ENCODE data around the gene ARID3C.

DNA sequence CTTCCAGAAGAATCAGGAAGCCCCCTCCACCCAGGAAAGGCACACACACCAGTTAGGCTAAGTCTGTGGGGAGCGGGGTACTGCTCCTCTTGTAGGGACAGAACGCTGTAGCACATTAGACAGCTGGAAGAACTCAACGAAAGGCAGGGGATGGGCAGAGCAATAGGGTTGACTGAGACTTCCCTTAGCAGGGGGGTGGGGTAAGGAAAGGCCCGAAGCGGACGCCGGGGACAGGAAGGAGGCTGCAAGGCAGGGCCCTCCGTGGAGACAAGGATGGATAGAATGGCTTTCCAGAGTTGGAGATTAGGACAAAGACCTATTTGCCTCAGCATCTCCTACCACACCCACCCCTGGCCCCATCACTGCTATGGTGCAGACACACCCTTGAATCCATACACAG lies 53.6 kb downstream of the ARID3C start:
- TF ChIP-seq, protein P1, sequence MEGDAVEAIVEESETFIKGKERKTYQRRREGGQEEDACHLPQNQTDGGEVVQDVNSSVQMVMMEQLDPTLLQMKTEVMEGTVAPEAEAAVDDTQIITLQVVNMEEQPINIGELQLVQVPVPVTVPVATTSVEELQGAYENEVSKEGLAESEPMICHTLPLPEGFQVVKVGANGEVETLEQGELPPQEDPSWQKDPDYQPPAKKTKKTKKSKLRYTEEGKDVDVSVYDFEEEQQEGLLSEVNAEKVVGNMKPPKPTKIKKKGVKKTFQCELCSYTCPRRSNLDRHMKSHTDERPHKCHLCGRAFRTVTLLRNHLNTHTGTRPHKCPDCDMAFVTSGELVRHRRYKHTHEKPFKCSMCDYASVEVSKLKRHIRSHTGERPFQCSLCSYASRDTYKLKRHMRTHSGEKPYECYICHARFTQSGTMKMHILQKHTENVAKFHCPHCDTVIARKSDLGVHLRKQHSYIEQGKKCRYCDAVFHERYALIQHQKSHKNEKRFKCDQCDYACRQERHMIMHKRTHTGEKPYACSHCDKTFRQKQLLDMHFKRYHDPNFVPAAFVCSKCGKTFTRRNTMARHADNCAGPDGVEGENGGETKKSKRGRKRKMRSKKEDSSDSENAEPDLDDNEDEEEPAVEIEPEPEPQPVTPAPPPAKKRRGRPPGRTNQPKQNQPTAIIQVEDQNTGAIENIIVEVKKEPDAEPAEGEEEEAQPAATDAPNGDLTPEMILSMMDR (conservative IDR thresholded peaks at IDR 0.05; ENCODE audit: low read depth in 2 of 2): no peak
- no peak for TF ChIP-seq EZH2 (IDR thresholded peaks at IDR 0.05; ENCODE audit: low read depth, unreplicated experiment)
- no peak for TF ChIP-seq EZH2phosphoT487 (IDR thresholded peaks at IDR 0.05; ENCODE audit: unreplicated experiment)
- no peak for TF ChIP-seq POLR2AphosphoS5 (IDR thresholded peaks at IDR 0.05; ENCODE audit: low read depth)
- TF ChIP-seq, protein P2, sequence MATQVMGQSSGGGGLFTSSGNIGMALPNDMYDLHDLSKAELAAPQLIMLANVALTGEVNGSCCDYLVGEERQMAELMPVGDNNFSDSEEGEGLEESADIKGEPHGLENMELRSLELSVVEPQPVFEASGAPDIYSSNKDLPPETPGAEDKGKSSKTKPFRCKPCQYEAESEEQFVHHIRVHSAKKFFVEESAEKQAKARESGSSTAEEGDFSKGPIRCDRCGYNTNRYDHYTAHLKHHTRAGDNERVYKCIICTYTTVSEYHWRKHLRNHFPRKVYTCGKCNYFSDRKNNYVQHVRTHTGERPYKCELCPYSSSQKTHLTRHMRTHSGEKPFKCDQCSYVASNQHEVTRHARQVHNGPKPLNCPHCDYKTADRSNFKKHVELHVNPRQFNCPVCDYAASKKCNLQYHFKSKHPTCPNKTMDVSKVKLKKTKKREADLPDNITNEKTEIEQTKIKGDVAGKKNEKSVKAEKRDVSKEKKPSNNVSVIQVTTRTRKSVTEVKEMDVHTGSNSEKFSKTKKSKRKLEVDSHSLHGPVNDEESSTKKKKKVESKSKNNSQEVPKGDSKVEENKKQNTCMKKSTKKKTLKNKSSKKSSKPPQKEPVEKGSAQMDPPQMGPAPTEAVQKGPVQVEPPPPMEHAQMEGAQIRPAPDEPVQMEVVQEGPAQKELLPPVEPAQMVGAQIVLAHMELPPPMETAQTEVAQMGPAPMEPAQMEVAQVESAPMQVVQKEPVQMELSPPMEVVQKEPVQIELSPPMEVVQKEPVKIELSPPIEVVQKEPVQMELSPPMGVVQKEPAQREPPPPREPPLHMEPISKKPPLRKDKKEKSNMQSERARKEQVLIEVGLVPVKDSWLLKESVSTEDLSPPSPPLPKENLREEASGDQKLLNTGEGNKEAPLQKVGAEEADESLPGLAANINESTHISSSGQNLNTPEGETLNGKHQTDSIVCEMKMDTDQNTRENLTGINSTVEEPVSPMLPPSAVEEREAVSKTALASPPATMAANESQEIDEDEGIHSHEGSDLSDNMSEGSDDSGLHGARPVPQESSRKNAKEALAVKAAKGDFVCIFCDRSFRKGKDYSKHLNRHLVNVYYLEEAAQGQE (IDR thresholded peaks at IDR 0.05; ENCODE audit: unreplicated experiment): no peak
- no peak for TF ChIP-seq CREB1 (CRISPR knock-in tag; IDR thresholded peaks at IDR 0.05; ENCODE audit: low read depth)
- TF ChIP-seq JUNB (IDR thresholded peaks at IDR 0.05; ENCODE audit: unreplicated experiment): no peak
- no peak for TF ChIP-seq ZNF114 (CRISPR knock-in tag; IDR thresholded peaks at IDR 0.05)
- no peak for TF ChIP-seq NANOG (IDR thresholded peaks at IDR 0.05; ENCODE audit: borderline replicate concordance)
- TF ChIP-seq, protein P3, sequence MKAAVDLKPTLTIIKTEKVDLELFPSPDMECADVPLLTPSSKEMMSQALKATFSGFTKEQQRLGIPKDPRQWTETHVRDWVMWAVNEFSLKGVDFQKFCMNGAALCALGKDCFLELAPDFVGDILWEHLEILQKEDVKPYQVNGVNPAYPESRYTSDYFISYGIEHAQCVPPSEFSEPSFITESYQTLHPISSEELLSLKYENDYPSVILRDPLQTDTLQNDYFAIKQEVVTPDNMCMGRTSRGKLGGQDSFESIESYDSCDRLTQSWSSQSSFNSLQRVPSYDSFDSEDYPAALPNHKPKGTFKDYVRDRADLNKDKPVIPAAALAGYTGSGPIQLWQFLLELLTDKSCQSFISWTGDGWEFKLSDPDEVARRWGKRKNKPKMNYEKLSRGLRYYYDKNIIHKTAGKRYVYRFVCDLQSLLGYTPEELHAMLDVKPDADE (IDR thresholded peaks at IDR 0.05): no peak
- TF ChIP-seq, protein P4, sequence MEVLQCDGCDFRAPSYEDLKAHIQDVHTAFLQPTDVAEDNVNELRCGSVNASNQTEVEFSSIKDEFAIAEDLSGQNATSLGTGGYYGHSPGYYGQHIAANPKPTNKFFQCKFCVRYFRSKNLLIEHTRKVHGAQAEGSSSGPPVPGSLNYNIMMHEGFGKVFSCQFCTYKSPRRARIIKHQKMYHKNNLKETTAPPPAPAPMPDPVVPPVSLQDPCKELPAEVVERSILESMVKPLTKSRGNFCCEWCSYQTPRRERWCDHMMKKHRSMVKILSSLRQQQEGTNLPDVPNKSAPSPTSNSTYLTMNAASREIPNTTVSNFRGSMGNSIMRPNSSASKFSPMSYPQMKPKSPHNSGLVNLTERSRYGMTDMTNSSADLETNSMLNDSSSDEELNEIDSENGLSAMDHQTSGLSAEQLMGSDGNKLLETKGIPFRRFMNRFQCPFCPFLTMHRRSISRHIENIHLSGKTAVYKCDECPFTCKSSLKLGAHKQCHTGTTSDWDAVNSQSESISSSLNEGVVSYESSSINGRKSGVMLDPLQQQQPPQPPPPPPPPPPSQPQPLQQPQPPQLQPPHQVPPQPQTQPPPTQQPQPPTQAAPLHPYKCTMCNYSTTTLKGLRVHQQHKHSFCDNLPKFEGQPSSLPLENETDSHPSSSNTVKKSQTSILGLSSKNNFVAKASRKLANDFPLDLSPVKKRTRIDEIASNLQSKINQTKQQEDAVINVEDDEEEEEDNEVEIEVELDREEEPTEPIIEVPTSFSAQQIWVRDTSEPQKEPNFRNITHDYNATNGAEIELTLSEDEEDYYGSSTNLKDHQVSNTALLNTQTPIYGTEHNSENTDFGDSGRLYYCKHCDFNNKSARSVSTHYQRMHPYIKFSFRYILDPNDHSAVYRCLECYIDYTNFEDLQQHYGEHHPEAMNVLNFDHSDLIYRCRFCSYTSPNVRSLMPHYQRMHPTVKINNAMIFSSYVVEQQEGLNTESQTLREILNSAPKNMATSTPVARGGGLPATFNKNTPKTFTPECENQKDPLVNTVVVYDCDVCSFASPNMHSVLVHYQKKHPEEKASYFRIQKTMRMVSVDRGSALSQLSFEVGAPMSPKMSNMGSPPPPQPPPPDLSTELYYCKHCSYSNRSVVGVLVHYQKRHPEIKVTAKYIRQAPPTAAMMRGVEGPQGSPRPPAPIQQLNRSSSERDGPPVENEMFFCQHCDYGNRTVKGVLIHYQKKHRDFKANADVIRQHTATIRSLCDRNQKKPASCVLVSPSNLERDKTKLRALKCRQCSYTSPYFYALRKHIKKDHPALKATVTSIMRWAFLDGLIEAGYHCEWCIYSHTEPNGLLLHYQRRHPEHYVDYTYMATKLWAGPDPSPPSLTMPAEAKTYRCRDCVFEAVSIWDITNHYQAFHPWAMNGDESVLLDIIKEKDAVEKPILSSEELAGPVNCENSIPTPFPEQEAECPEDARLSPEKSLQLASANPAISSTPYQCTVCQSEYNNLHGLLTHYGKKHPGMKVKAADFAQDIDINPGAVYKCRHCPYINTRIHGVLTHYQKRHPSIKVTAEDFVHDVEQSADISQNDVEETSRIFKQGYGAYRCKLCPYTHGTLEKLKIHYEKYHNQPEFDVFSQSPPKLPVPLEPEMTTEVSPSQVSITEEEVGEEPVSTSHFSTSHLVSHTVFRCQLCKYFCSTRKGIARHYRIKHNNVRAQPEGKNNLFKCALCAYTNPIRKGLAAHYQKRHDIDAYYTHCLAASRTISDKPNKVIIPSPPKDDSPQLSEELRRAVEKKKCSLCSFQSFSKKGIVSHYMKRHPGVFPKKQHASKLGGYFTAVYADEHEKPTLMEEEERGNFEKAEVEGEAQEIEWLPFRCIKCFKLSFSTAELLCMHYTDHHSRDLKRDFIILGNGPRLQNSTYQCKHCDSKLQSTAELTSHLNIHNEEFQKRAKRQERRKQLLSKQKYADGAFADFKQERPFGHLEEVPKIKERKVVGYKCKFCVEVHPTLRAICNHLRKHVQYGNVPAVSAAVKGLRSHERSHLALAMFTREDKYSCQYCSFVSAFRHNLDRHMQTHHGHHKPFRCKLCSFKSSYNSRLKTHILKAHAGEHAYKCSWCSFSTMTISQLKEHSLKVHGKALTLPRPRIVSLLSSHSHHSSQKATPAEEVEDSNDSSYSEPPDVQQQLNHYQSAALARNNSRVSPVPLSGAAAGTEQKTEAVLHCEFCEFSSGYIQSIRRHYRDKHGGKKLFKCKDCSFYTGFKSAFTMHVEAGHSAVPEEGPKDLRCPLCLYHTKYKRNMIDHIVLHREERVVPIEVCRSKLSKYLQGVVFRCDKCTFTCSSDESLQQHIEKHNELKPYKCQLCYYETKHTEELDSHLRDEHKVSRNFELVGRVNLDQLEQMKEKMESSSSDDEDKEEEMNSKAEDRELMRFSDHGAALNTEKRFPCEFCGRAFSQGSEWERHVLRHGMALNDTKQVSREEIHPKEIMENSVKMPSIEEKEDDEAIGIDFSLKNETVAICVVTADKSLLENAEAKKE (CRISPR knock-in tag; IDR thresholded peaks at IDR 0.05): no peak
- TF ChIP-seq ZNF331 (CRISPR knock-in tag; IDR thresholded peaks at IDR 0.05; ENCODE audit: low read depth): no peak
- TF ChIP-seq STAT1 (IDR thresholded peaks at IDR 0.05; ENCODE audit: unreplicated experiment): no peak

Measured in GM23338 (cell line).